Activated CD8-positive, alpha-beta memory T cell treated with anti-CD3 and anti-CD28 coated beads, Interleukin-2, amount 10 ng/mL, durations not matched to agents 7 days and 5 days (primary cell): Measurements from ENCODE around the gene LANCL2. TPM values are rescaled to one million over a fixed set of nuclear protein-coding genes. Genes with fewer than 3 reads are reported as not detected.

ENCODE experiments used
- ATAC-seq: fragments of 150-1000 bp; cut with Tn5 transposase; one replicate; pipeline ENCODE4 v1.10.0; 2021; ENCODE audit warnings: moderate library complexity
- CTCF ChIA-PET: fragments of 350-600 bp; sonication (Branson Sonifier 250); formaldehyde crosslinking; loops from one replicate; lab custom pipeline; 2021; ENCODE audit warnings: antibody characterized with exemption; lab: Charles Lee
- DNase-seq: peaks from one replicate; pipeline ENCODE4 v3.0.0-alpha.2; 2020
- H3K27ac Mint-ChIP-seq: one replicate; pipeline ENCODE4 v1.8.0; 2021; ENCODE audit warnings: mild to moderate bottlenecking, mixed read lengths
- H3K27me3 Mint-ChIP-seq: one replicate; pipeline ENCODE4 v1.8.0; 2021; ENCODE audit warnings: mixed read lengths
- H3K36me3 Mint-ChIP-seq: one replicate; pipeline ENCODE4 v1.8.0; 2021; ENCODE audit warnings: mild to moderate bottlenecking, mixed read lengths
- H3K4me1 Mint-ChIP-seq: one replicate; pipeline ENCODE4 v1.8.0; 2021; ENCODE audit warnings: mixed read lengths
- H3K4me3 Mint-ChIP-seq: one replicate; pipeline ENCODE4 v1.8.0; 2021; ENCODE audit warnings: mild to moderate bottlenecking, moderate library complexity, mixed read lengths
- H3K9me3 Mint-ChIP-seq: one replicate; pipeline ENCODE4 v1.8.0; 2022; ENCODE audit warnings: low read depth, mixed read lengths
- total RNA-seq, 2 experiments: library from RNA; stranded (reverse); gene quantifications; one replicate each; pipeline ENCODE4 v1.2.3, GENCODE V29; 2021

Gene LANCL2
- total RNA-seq, 2 experiments from 2014 or later = 5.3 to 7.1 TPM

DNA sequence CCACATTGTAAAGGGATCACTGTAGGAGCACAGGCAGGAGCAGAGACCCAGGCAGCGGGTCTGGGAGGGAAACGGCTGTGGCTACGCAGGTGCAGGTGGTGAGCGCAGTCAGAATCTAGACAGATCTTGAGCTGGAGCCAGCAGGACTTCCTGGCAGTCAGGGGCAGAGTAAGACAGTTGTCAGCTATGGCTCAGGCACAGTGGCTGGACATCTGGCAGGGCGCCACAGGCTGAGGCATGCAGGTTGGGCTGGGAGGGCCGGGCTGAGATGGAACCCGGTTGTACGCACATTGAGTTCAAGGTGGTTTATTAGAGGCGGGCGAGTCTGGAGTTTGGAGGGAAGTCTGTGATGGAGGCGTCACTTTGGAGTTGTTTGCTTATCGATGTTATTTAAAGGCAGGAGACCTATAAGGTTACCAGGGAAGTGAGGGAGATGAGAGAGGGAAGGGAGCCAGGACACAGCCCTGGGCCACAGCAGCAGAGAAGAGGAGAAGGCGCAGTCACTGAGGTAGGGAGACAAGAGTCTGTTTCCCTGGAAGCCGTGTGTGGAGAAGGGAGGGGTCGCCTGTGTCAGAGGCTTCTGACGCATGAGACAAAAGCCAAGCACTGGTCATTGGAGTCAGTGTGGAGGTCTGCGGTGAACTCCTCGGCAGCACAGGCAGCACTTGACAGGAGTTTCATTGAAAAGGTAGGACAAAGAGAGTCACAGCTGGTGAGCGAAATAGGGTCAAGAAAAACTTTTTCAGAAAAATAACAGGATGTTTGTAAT lies 73.8 kb downstream of the LANCL2 start:
- CTCF ChIA-PET = interaction anchor here (1.2 kb wide), 1 partner anchor 23 kb away, joined by 3 read pairs; no protein-coding TSS in a partner anchor
- Mint-ChIP-seq H3K4me1 (peaks cover 1% of the 10 kb centered on the region), H3K27ac (no peak overlapping the region), H3K27me3 (no peaks in the 10 kb centered on the region), H3K36me3 (no peaks in the 10 kb centered on the region), H3K9me3 (no peaks in the 10 kb centered on the region), H3K4me3 (no peak overlapping the region)
- ATAC-seq = no peak
- DNase-seq = no peak

DNA sequence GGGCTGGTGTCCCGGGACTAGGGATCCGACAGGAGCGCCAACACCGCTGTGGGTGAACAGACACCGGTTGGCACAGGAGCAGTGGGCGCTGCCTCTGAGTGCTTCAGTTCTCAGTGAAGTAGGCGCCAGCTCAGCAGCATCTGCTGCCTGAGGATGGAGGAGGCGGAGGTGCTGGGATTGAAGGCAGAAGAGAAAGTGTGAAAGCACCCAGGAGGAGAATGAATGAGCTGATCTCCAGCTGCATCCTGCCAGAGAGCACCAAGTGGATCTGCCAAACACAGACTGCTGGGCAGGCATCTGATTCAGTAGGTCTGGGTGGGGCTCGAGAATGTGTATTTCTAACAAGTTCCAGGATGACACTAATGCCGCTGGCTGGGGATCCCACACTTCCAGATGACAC lies 74.5 kb downstream of the LANCL2 start:
- H3K36me3 Mint-ChIP-seq = no peaks in the 10 kb centered on the region
- H3K27me3 Mint-ChIP-seq = no peaks in the 10 kb centered on the region
- no peak for ATAC-seq
- no peaks in the 10 kb centered on the region for H3K9me3 Mint-ChIP-seq
- no peak overlapping the region for H3K4me3 Mint-ChIP-seq
- no peak overlapping the region for H3K27ac Mint-ChIP-seq
- H3K4me1 Mint-ChIP-seq = peaks cover 1% of the 10 kb centered on the region
- CTCF ChIA-PET = interaction anchor here (1.2 kb wide), 1 partner anchor 24 kb away, joined by 3 read pairs; no protein-coding TSS in a partner anchor
- no peak for DNase-seq

DNA sequence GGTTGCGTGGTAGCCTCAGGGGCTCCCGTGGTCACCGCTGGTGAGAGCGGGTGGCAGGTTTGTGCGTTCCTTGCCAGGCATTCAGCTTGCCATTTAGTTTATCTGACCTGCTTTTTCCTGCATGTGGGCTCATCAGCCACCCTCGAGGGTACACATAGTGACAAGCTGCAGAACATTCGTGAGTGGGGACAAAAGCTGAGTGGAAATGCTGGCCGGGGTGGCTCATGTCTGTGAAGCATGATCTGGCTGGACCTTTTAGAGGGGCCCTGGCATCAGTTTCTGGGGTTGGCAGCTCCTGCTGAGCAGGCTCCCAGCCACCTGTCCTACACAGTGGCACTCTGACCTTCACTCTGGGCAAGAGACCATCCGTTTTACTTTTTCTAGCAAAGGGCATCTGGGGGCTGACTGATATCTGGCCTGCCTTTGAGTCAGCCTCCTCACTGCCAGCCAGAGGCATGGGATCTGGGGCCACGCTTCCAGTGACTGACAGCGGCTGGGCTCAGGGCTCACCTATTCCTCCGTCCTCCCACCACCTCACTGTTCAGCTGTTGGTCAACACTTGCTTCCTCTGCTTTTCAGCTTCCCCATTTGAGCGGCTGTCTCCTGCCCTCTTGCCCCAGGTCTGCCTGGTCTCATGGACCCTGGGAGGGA lies 75.0 kb downstream of the LANCL2 start:
- Mint-ChIP-seq H3K4me3 (no peak overlapping the region), H3K27ac (no peak overlapping the region)

DNA sequence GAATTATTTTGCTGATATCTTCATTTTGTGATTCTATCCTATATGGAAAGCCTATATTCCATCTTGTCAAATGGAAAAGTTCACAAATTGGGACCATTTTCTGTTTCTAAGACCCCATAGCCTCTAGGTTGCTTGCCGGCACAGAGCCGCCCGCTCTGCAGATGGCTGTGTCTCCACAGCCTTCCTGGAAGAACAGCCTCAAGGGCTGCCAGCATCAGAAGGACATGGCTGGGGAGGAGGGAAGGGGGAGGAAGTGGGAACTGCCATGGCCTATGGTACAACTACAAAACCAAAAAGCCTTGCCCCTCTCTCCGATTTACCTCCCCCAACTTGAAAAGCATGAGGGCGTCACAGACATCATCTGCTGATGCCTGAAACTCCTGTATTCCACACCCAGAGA lies 75.9 kb downstream of the LANCL2 start:
- ATAC-seq (no peak), DNase-seq (no peak)
- no peaks in the 10 kb centered on the region for H3K27me3 Mint-ChIP-seq
- CTCF ChIA-PET = no interaction called here
- H3K4me1 Mint-ChIP-seq = peaks cover 1% of the 10 kb centered on the region
- peaks cover 2% of the 10 kb centered on the region for H3K36me3 Mint-ChIP-seq
- H3K9me3 Mint-ChIP-seq = no peaks in the 10 kb centered on the region
- H3K4me3 Mint-ChIP-seq = no peak overlapping the region
- H3K27ac Mint-ChIP-seq = no peak overlapping the region

More for the DNA sequence above, 75.0 kb downstream of the LANCL2 start:
- DNase-seq (no peak), ATAC-seq (no peak)
- H3K4me1 Mint-ChIP-seq = peaks cover 1% of the 10 kb centered on the region
- H3K9me3 Mint-ChIP-seq = no peaks in the 10 kb centered on the region
- CTCF ChIA-PET = interaction anchor here (1.2 kb wide), 1 partner anchor 25 kb away, joined by 3 read pairs; no protein-coding TSS in a partner anchor
- H3K27me3 Mint-ChIP-seq = no peaks in the 10 kb centered on the region
- peaks cover 2% of the 10 kb centered on the region for H3K36me3 Mint-ChIP-seq

DNA sequence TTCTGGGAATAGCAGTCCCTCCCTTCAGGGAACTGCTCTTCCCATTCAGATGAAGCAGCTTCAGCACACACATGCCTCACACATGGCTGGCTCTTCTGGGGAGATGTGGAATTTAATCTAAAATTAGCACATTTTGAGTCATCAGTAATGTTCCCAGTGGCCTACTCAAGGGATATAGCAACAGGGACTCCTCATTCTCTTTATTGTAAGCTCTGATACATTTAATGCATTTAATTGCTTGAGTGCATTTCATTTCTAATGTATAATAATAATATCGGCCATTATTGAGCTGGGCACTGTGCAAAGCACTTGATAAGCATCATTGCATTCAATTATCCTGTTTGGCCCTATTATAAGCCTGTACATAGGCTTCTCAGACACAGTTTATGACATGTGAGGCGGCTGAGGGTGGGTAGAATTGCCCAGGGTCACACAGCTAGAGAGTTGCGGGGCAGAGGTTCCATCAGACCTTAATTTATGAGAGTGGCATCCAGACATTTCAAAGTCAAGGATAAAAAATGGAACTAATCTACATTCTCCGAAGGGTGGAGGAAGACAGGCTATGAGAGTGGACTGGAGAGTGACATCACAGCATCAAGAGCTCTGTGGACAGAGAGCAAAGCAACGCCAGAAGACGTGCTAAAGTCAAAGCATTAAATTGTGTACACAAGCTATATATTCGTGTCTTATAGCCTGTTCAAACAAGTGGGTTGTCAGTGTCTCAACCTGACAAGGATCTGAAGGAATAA lies 76.8 kb downstream of the LANCL2 start:
- no peaks in the 10 kb centered on the region for H3K27me3 Mint-ChIP-seq
- no peaks in the 10 kb centered on the region for H3K9me3 Mint-ChIP-seq
- H3K36me3 Mint-ChIP-seq = peaks cover 4% of the 10 kb centered on the region
- ATAC-seq (no peak), DNase-seq (no peak)
- no peak overlapping the region for H3K4me3 Mint-ChIP-seq
- H3K27ac Mint-ChIP-seq = no peak overlapping the region
- H3K4me1 Mint-ChIP-seq = peaks cover 1% of the 10 kb centered on the region
- CTCF ChIA-PET = no interaction called here

DNA sequence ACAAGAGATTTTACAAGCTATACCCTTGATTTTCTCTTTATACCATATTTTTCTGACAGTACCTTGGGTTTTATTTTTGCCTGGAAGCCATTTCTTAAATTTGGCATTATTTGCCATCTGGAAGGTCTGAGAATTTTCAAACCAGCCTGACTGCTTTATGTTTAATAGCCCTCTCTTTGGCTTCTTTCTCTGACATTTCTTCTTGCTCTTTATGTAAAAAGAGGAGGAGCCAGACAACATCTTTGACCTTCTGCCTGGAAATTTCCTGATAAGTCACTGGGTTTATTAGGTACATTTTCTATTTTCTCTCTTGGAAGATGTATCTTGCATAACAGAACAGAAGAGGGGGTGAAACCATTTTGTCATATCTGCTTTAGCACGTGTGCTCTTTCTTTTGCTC lies 79.6 kb downstream of the LANCL2 start:
- CTCF ChIA-PET = no interaction called here
- H3K4me1 Mint-ChIP-seq = no peaks in the 10 kb centered on the region
- H3K4me3 Mint-ChIP-seq = no peak overlapping the region
- DNase-seq (no peak), ATAC-seq (no peak)
- H3K9me3 Mint-ChIP-seq = no peaks in the 10 kb centered on the region
- peaks cover 4% of the 10 kb centered on the region for H3K36me3 Mint-ChIP-seq
- H3K27me3 Mint-ChIP-seq = no peaks in the 10 kb centered on the region
- H3K27ac Mint-ChIP-seq = no peak overlapping the region

DNA sequence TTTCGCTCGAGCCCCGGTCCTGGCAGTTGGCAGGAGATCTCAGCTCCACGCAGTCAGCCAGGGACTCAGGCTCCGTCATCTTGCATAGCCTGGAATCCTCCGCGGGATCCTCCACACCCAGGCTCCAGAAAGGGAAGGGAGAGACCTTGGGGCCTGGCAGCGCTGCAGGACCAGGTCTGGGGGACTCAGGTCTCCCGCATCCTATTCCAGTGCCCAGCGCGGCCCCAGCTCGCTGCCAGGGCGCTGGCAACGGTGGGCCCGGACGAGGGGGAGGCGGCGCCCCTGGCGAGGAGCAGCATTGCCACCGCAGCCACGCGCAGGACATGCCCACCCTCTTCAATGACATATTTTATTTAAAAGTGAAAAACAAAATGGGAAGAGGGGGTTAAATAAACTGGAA lies 83.4 kb downstream of the LANCL2 start:
- Mint-ChIP-seq H3K9me3 (no peaks in the 10 kb centered on the region), H3K4me3 (no peak overlapping the region), H3K4me1 (peaks cover 6% of the 10 kb centered on the region), H3K36me3 (peaks cover 6% of the 10 kb centered on the region), H3K27me3 (no peaks in the 10 kb centered on the region), H3K27ac (no peak overlapping the region)
- ATAC-seq = no peak
- CTCF ChIA-PET = no interaction called here
- no peak for DNase-seq

DNA sequence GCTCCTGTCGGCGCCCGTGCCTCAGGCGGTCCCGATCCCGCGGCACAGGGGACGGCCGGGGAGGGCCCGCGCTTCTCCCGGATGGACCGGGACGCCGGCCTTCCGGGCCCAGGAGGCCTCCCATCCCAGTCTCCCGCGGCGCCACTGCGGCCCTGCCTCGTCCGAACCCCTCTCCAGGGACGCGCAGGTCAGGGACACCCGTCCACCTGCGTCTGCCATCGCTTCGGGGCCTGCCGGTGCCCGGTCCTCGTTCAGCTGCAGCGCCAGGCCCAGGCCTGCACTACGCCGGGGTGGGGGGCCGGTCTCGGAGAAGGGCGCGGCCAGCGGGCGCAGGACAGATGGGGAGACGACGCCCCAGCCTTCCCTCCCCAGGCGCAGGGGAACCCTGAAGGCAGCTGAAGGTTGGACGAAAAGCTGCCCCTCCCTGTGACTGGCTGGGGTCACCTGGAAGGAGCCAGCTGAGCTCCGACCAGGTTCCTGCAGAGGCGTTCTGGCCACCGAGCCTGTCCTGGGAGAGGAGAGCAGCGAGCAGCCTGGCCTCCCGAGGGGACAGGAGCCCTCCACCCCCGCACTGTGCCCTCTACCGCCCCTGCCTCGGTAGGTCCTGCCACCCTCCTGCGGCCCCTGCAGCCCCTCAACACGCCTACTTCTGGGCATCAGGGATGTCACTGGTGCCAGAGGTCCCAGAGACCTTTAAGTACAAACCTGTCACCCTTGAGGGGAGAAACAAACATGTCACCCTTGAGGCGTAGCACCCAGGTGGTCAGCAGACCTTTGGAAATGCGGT lies 84.3 kb downstream of the LANCL2 start:
- no peaks in the 10 kb centered on the region for H3K27me3 Mint-ChIP-seq
- H3K27ac Mint-ChIP-seq = no peak overlapping the region
- peaks cover 6% of the 10 kb centered on the region for H3K4me1 Mint-ChIP-seq
- H3K9me3 Mint-ChIP-seq = no peaks in the 10 kb centered on the region
- H3K4me3 Mint-ChIP-seq = no peak overlapping the region
- DNase-seq (no peak), ATAC-seq (no peak)
- CTCF ChIA-PET = no interaction called here
- H3K36me3 Mint-ChIP-seq = peaks cover 8% of the 10 kb centered on the region

DNA sequence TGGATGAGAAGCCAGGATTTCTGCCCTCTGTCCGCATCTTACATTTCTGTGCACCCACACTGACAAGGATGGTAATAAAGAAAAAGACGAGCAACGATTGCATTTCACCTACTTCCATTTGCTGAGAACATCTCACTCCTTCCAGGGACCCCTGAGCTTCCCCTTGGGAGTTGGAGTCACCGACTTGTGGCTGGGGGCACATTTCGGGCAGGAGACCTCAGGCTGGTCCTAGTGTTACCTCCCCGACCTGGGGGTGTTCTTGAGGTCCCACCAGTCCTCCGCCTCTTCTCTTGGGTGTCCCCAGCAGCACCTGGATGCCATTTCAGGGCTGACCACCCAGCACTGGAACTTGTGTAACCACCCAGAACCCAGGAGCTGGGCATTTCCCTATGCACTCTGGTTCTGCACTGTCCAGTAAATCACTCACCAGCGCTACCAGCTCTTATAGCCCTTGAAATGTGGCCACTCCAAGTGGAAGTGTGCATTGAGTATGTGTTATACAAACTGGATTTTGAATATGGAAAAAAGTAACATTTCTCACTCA lies 84.9 kb downstream of the LANCL2 start:
- Mint-ChIP-seq H3K36me3 (peaks cover 11% of the 10 kb centered on the region), H3K27me3 (no peaks in the 10 kb centered on the region), H3K27ac (no peak overlapping the region), H3K4me3 (no peak overlapping the region), H3K4me1 (peaks cover 6% of the 10 kb centered on the region), H3K9me3 (no peaks in the 10 kb centered on the region)
- no peak for ATAC-seq
- DNase-seq = no peak
- CTCF ChIA-PET = no interaction called here

DNA sequence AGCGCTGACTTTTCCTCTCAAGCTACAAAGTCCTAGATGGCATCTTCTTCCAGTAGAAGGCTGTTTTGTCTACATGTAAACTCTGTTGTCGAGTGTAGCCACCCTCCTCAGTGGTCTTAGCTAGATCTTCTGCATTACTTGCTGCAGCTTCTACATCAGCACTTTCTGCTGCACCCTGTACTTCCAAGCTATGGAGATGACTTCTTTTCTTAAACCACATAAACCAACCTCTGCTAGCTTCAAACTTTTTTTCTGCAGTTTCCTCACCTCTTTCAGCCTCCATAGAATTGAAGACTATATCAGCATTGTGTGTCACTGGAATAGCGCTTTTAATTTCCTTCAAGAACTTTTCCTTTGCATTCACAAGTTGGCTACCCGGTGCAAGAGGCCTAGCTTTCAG lies 87.8 kb downstream of the LANCL2 start:
- ATAC-seq (no peak), DNase-seq (no peak)
- Mint-ChIP-seq H3K36me3 (peaks cover 11% of the 10 kb centered on the region), H3K27ac (no peak overlapping the region), H3K9me3 (peaks cover 3% of the 10 kb centered on the region), H3K4me1 (peaks cover 6% of the 10 kb centered on the region), H3K4me3 (no peak overlapping the region), H3K27me3 (no peaks in the 10 kb centered on the region)
- CTCF ChIA-PET = interaction anchor here (0.6 to 1.1 kb wide), 3 partner anchors 15 to 457 kb away, joined by 3 read pairs; no protein-coding TSS in a partner anchor

DNA sequence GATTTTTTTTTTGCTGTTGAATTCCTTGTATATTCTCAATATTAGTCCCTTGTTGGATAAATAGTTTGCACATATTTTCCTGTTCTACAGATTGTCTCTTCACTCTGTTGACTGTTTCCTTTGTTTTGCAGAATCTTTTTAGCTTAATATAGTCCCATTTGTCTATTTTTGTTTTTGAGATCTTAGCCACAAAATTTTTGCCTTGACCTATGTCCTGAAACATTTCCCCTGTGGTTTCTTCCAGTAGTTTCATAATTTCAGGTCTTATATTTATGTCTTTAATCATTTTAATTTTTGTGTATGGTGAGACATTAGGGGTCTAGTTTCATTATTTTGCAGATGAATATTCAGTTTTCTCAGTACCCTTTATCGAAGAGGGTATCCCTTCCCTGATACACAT lies 92.7 kb downstream of the LANCL2 start:
- H3K4me1 Mint-ChIP-seq = peaks cover 15% of the 10 kb centered on the region
- H3K4me3 Mint-ChIP-seq = no peak overlapping the region
- DNase-seq (no peak), ATAC-seq (no peak)
- CTCF ChIA-PET = no interaction called here
- H3K36me3 Mint-ChIP-seq = peaks cover 27% of the 10 kb centered on the region
- no peak overlapping the region for H3K27ac Mint-ChIP-seq
- H3K27me3 Mint-ChIP-seq = no peaks in the 10 kb centered on the region
- H3K9me3 Mint-ChIP-seq = peaks cover 15% of the 10 kb centered on the region

DNA sequence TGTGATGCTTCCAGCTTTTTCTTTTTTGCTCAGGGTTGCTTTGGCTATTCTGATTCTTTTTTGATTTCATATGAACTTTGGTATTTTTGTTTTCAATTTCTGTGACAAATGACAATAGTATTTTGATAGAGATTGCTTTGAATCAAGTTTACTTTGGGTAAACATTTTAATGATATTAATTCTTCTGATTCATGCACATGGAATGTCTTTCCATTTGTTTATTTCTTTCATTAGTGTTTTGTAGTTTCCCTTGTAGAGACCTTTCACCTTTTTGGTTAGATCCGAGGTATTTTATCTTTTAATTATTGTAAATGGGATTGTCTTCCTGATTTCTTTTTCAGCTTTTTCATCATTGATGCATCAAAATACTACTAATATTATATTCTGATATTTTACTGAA lies 93.2 kb downstream of the LANCL2 start:
- H3K36me3 Mint-ChIP-seq = peaks cover 29% of the 10 kb centered on the region
- no peak for ATAC-seq
- CTCF ChIA-PET = no interaction called here
- peaks cover 12% of the 10 kb centered on the region for H3K4me1 Mint-ChIP-seq
- no peak overlapping the region for H3K27ac Mint-ChIP-seq
- H3K27me3 Mint-ChIP-seq = no peaks in the 10 kb centered on the region
- peaks cover 15% of the 10 kb centered on the region for H3K9me3 Mint-ChIP-seq
- DNase-seq = no peak
- no peak overlapping the region for H3K4me3 Mint-ChIP-seq
